Liver (tissue), 9 donors: ENCODE results near the gene HOXC10. TPM values are rescaled to one million over a fixed set of nuclear protein-coding genes. Genes with fewer than 3 reads are reported as not detected.

Source experiments
- DNase-seq: peaks from one replicate; pipeline ENCODE4 v3.0.0-alpha.2; 2017; ENCODE audit warnings: low spot score
- H3K27ac ChIP-seq, 2 donors: one replicate each; pipeline ENCODE4 v1.7.0; 2013; ENCODE audit warnings: inconsistent platforms in 2 of 2, low read length in 2 of 2, control low read depth in 1 of 2, low read depth in 1 of 2, mild to moderate bottlenecking in 1 of 2
- H3K27me3 ChIP-seq, 4 donors: one replicate each; pipeline versions ENCODE4 v1.6.1 to v1.7.0; 2013; ENCODE audit warnings: low read length in 3 of 4, inconsistent platforms in 1 of 4, mild to moderate bottlenecking in 1 of 4, moderate library complexity in 1 of 4; ENCODE audit not compliant: control insufficient read depth in 4 of 4, insufficient read depth in 4 of 4
- H3K36me3 ChIP-seq, 4 donors: one replicate each; pipeline versions ENCODE4 v1.6.1 to v1.7.0; 2013; ENCODE audit warnings: low read length in 3 of 4, mild to moderate bottlenecking in 3 of 4, low read depth in 1 of 4, moderate library complexity in 1 of 4; ENCODE audit not compliant: control insufficient read depth in 4 of 4, insufficient read depth in 3 of 4
- H3K4me1 ChIP-seq, 4 donors: one replicate each; pipeline versions ENCODE4 v1.6.1 to v1.7.0; 2013; ENCODE audit warnings: low read length in 3 of 4, mild to moderate bottlenecking in 3 of 4, moderate library complexity in 1 of 4; ENCODE audit not compliant: control insufficient read depth in 4 of 4, insufficient read depth in 4 of 4
- H3K4me3 ChIP-seq, 3 donors: one replicate each; pipeline versions ENCODE4 v1.6.1 to v1.7.0; 2013; ENCODE audit warnings: low read length in 3 of 3, control low read depth in 1 of 3, low read depth in 1 of 3, mild to moderate bottlenecking in 1 of 3
- H3K9ac ChIP-seq, 2 donors: one replicate each; pipeline ENCODE4 v1.7.0; 2013; ENCODE audit warnings: low read length in 2 of 2, mild to moderate bottlenecking in 2 of 2, moderate library complexity in 2 of 2, control low read depth in 1 of 2, low read depth in 1 of 2
- H3K9me3 ChIP-seq, 4 donors: one replicate each; pipeline versions ENCODE4 v1.6.1 to v1.7.0; 2013; ENCODE audit warnings: low read length in 3 of 4; ENCODE audit not compliant: control insufficient read depth in 4 of 4
- EGR1 ChIP-seq, 2 donors: IDR thresholded peaks; 2 replicates each; pipeline ENCODE4 v1.6.1; 2016 to 2018; ENCODE audit warnings: antibody characterized with exemption in 2 of 2, low read depth in 2 of 2
- FOXA1 ChIP-seq: IDR thresholded peaks from 2 replicates; pipeline ENCODE4 v1.6.1; 2016; ENCODE audit warnings: antibody characterized with exemption
- FOXA2 ChIP-seq: IDR thresholded peaks from 2 replicates; pipeline ENCODE4 v1.6.1; 2016; ENCODE audit warnings: antibody characterized with exemption
- GABPA ChIP-seq, 2 donors: IDR thresholded peaks in 1 of 2; conservative IDR thresholded peaks in 1 of 2; 2 replicates each; pipeline ENCODE4 v1.6.1; 2016; ENCODE audit warnings: antibody characterized with exemption in 2 of 2, mild to moderate bottlenecking in 1 of 2, moderate library complexity in 1 of 2
- HNF4A ChIP-seq, 2 donors: conservative IDR thresholded peaks; 2 replicates each; pipeline ENCODE4 v1.6.1; 2016; ENCODE audit warnings: antibody characterized with exemption in 2 of 2, mild to moderate bottlenecking in 2 of 2
- HNF4G ChIP-seq: IDR thresholded peaks from 2 replicates; pipeline ENCODE4 v1.6.1; 2016; ENCODE audit warnings: antibody characterized with exemption
- JUND ChIP-seq, 2 donors: IDR thresholded peaks; 2 replicates each; pipeline ENCODE4 v1.6.1; 2016; ENCODE audit warnings: antibody characterized with exemption in 2 of 2
- NR2F2 ChIP-seq: IDR thresholded peaks from 2 replicates; pipeline ENCODE4 v1.6.1; 2016; ENCODE audit warnings: antibody characterized with exemption
- RAD21 ChIP-seq, 2 donors: IDR thresholded peaks; 2 replicates each; pipeline ENCODE4 v1.6.1; 2016; ENCODE audit warnings: antibody characterized with exemption in 2 of 2, mild to moderate bottlenecking in 2 of 2
- RXRA ChIP-seq, 2 donors: IDR thresholded peaks; 2 replicates each; pipeline ENCODE4 v1.6.1; 2017 to 2018; ENCODE audit warnings: antibody characterized with exemption in 2 of 2, mild to moderate bottlenecking in 1 of 2
- SP1 ChIP-seq: IDR thresholded peaks from 2 replicates; pipeline ENCODE4 v1.6.1; 2018; ENCODE audit warnings: antibody characterized with exemption, mild to moderate bottlenecking
- TAF1 ChIP-seq: conservative IDR thresholded peaks from 2 replicates; pipeline ENCODE4 v1.6.1; 2016; ENCODE audit warnings: antibody characterized with exemption, mild to moderate bottlenecking
- YY1 ChIP-seq: IDR thresholded peaks from 2 replicates; pipeline ENCODE4 v1.6.1; 2016; ENCODE audit warnings: antibody characterized with exemption, mild to moderate bottlenecking
- WGBS: extraction: QIAGEN DNeasy Blood & Tissue Kit; methylation state at CpG from one replicate; pipeline ENCODE4 v1.1.7; 2013; 5-methylcytosine and 5-hydroxymethylcytosine counted together
- polyA plus RNA-seq, 2 donors: library from polyadenylated mRNA; stranded (reverse) in 1 of 2; unstranded in 1 of 2; fragments of 200-250 nt in 1 of 2; fragments of >200 nt in 1 of 2; fragmentation: Nextera tagmentation in 1 of 2; extraction: Ambion mirVana in 1 of 2; gene quantifications; one replicate each; pipeline versions ENCODE4 v1.2.1 to v1.2.3, GENCODE V29; 2013 to 2015
- total RNA-seq, 2 donors: library from RNA; depleted of rRNA; stranded (reverse); fragments of >200 nt; gene quantifications; one replicate each; pipeline ENCODE4 v1.2.3, GENCODE V29; 2014
- TF ChIP-seq, protein P1 (sequence below): IDR thresholded peaks from 2 replicates; pipeline ENCODE4 v1.6.1; 2016; ENCODE audit warnings: antibody characterized with exemption
- TF ChIP-seq, protein P2 (sequence below): IDR thresholded peaks from 2 replicates; pipeline ENCODE4 v1.6.1; 2016; ENCODE audit warnings: antibody characterized with exemption
- TF ChIP-seq, protein P3 (sequence below): fragments of 150-350 bp; IDR thresholded peaks from 2 replicates; pipeline ENCODE4 v1.5.1; 2017; ENCODE audit warnings: improper control_type of control experiment, low read depth, low read length; ENCODE audit not compliant: missing input control
- TF ChIP-seq, protein P4 (sequence below): IDR thresholded peaks from 2 replicates; pipeline ENCODE4 v1.6.1; 2016; ENCODE audit warnings: antibody characterized with exemption, mild to moderate bottlenecking
- TF ChIP-seq, protein P5 (sequence below): IDR thresholded peaks from 2 replicates; pipeline ENCODE4 v1.6.1; 2016; ENCODE audit warnings: antibody characterized with exemption
- donor health status: healthy.
- donor health status: healthy.
- donor health status: healthy.
- donor health status: healthy.
- donor health status: healthy.

Gene HOXC10
- total and polyA plus RNA-seq, 4 donors = not detected

DNA sequence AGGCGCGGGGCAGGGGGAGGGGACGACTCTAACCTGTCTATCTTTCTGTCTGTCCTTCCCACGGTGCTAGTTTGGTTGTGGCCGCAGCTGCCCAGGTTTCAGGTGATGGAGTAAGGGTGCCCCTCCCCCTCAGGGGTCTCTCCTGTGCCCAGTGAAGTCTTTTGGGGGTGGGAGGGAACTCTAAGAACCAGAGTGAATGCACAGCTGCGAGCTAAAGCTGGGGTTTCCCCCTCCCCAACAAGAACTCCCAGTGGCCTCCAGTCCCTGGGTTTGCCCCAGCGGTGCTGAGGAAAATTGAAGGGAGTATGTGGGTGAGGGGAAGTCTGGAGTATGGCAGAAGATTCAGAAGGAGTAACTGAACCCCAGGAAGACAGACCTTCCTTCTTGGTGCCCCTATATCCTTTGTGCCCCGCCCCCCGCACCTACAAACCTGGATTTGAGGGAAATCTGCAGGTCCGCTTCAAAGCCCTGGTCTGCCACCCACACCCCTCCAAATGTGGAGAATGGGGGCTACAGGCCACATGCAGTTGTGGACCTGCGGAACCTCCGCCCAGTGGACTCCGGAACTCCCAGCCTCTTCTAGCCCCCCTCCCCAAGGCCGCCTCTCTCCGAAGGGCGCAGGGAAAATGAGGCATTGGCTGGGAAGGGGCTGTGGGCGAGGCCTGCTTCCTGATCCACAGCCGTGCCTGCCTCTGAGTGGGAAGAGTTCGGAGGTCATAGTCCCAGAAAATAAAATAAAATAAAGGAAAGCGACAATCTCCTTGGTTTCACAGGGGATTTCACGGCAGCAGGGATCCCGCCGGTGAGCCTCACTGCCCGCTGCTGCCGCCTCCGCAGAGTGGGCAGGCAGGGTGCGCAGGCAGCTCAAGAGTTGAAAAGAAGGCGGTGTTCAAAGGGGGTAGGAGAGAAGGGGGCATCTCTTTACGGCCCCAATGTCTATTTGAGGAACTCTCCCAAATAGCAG lies 11.6 kb downstream of the HOXC10 start (continued):
- TF ChIP-seq EGR1 (IDR thresholded peaks at IDR 0.05; ENCODE audit: low read depth in 2 of 2) (no peak), JUND (IDR thresholded peaks at IDR 0.05) (no peak), YY1 (no peak), FOXA2 (no peak)

DNA sequence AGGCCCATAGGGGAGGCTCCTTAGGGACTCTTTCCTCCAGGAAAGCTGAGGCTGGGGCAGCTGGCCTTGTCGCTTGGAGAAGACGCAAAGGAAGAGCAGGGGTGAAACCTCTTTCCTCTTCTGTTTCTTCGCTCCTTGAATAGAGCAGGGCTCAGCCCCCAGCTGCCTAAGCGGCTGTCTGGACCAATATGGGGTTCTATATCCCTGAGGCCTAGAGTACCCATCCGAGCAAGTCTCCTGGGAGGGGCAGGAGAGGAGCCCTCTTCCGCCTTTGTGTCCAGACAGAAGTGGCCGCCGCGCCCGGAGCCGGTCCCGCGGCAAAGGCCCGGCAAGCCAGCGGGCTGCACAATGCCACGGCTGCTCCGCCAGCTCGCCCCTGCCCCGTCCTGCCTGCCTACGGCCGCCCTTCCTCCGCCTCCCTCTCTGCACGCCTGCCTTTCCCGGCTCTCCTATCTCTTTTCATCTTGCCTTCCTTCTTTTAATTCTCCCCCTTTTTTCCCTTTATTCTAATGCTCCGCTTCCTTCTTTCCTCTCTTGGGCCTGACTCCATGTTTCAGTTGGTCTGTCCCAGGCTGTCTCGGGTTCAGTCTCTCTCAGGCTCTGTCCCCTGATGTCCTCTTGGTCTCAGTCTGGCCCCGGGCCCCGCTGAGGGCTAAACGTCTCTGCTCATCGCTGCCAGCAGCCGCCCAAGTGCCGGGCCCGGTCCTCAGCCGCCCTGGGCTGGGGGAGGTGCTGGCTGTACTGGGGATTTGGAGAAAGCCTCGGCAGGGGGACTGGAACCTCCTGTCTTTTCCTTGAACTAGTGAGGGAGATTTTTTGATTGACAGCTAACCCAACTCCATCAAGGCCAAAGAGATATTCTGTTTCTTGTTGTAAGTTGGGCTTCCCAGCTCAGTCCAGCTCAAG lies 12.5 kb downstream of the HOXC10 start:
- WGBS = 11% methylated on average over 35 of the region's 35 CpGs
- H3K27ac ChIP-seq = no peak overlapping the region
- no peaks in the 10 kb centered on the region for H3K36me3 ChIP-seq
- H3K9me3 ChIP-seq = no peaks in the 10 kb centered on the region
- H3K27me3 ChIP-seq = peaks cover 12 to 58% (median 18%) of the 10 kb centered on the region in 4 donors
- no peak overlapping the region for H3K9ac ChIP-seq
- no peak overlapping the region for H3K4me3 ChIP-seq
- H3K4me1 ChIP-seq = peaks cover 15 to 27% (median 19%) of the 10 kb centered on the region in 4 donors
- TF ChIP-seq RXRA (IDR thresholded peaks at IDR 0.05) = no peak
- TF ChIP-seq, protein P1, sequence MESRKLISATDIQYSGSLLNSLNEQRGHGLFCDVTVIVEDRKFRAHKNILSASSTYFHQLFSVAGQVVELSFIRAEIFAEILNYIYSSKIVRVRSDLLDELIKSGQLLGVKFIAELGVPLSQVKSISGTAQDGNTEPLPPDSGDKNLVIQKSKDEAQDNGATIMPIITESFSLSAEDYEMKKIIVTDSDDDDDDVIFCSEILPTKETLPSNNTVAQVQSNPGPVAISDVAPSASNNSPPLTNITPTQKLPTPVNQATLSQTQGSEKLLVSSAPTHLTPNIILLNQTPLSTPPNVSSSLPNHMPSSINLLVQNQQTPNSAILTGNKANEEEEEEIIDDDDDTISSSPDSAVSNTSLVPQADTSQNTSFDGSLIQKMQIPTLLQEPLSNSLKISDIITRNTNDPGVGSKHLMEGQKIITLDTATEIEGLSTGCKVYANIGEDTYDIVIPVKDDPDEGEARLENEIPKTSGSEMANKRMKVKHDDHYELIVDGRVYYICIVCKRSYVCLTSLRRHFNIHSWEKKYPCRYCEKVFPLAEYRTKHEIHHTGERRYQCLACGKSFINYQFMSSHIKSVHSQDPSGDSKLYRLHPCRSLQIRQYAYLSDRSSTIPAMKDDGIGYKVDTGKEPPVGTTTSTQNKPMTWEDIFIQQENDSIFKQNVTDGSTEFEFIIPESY = no peak
- TF ChIP-seq, protein P2, sequence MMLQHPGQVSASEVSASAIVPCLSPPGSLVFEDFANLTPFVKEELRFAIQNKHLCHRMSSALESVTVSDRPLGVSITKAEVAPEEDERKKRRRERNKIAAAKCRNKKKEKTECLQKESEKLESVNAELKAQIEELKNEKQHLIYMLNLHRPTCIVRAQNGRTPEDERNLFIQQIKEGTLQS = no peak
- no peak for TF ChIP-seq EGR1 (IDR thresholded peaks at IDR 0.05; ENCODE audit: low read depth in 2 of 2)
- TF ChIP-seq FOXA2 = no peak
- no peak for TF ChIP-seq FOXA1
- no peak for TF ChIP-seq TAF1
- TF ChIP-seq JUND (IDR thresholded peaks at IDR 0.05) = no peak
- no peak for TF ChIP-seq SP1
- no peak for TF ChIP-seq GABPA (IDR thresholded peaks at IDR 0.05 in 1 of 2, conservative IDR thresholded peaks at IDR 0.05 in 1 of 2)
- TF ChIP-seq, protein P3, sequence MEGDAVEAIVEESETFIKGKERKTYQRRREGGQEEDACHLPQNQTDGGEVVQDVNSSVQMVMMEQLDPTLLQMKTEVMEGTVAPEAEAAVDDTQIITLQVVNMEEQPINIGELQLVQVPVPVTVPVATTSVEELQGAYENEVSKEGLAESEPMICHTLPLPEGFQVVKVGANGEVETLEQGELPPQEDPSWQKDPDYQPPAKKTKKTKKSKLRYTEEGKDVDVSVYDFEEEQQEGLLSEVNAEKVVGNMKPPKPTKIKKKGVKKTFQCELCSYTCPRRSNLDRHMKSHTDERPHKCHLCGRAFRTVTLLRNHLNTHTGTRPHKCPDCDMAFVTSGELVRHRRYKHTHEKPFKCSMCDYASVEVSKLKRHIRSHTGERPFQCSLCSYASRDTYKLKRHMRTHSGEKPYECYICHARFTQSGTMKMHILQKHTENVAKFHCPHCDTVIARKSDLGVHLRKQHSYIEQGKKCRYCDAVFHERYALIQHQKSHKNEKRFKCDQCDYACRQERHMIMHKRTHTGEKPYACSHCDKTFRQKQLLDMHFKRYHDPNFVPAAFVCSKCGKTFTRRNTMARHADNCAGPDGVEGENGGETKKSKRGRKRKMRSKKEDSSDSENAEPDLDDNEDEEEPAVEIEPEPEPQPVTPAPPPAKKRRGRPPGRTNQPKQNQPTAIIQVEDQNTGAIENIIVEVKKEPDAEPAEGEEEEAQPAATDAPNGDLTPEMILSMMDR = no peak
- no peak for TF ChIP-seq NR2F2
- TF ChIP-seq YY1 = no peak
- TF ChIP-seq HNF4A (conservative IDR thresholded peaks at IDR 0.05) = no peak
- TF ChIP-seq, protein P4, sequence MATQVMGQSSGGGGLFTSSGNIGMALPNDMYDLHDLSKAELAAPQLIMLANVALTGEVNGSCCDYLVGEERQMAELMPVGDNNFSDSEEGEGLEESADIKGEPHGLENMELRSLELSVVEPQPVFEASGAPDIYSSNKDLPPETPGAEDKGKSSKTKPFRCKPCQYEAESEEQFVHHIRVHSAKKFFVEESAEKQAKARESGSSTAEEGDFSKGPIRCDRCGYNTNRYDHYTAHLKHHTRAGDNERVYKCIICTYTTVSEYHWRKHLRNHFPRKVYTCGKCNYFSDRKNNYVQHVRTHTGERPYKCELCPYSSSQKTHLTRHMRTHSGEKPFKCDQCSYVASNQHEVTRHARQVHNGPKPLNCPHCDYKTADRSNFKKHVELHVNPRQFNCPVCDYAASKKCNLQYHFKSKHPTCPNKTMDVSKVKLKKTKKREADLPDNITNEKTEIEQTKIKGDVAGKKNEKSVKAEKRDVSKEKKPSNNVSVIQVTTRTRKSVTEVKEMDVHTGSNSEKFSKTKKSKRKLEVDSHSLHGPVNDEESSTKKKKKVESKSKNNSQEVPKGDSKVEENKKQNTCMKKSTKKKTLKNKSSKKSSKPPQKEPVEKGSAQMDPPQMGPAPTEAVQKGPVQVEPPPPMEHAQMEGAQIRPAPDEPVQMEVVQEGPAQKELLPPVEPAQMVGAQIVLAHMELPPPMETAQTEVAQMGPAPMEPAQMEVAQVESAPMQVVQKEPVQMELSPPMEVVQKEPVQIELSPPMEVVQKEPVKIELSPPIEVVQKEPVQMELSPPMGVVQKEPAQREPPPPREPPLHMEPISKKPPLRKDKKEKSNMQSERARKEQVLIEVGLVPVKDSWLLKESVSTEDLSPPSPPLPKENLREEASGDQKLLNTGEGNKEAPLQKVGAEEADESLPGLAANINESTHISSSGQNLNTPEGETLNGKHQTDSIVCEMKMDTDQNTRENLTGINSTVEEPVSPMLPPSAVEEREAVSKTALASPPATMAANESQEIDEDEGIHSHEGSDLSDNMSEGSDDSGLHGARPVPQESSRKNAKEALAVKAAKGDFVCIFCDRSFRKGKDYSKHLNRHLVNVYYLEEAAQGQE = no peak
- no peak for TF ChIP-seq RAD21 (IDR thresholded peaks at IDR 0.05)
- TF ChIP-seq, protein P5, sequence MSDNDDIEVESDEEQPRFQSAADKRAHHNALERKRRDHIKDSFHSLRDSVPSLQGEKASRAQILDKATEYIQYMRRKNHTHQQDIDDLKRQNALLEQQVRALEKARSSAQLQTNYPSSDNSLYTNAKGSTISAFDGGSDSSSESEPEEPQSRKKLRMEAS = no peak
- no peak for TF ChIP-seq HNF4G
- DNase-seq = no peak
